Superior temporal gyrus (tissue), 1 donor: Measurements from ENCODE around the gene RAPGEF2.
"Not testable (repeated sequence)": the region's sequence is repeated elsewhere in the genome, so short reads cannot be mapped to it uniquely, and the experiment has no call there.

ENCODE experiments used
- DNase-seq: peaks from one replicate; pipeline ENCODE4 v3.0.0-alpha.2; 2016; ENCODE audit errors: extremely low spot score

Gene RAPGEF2

DNA sequence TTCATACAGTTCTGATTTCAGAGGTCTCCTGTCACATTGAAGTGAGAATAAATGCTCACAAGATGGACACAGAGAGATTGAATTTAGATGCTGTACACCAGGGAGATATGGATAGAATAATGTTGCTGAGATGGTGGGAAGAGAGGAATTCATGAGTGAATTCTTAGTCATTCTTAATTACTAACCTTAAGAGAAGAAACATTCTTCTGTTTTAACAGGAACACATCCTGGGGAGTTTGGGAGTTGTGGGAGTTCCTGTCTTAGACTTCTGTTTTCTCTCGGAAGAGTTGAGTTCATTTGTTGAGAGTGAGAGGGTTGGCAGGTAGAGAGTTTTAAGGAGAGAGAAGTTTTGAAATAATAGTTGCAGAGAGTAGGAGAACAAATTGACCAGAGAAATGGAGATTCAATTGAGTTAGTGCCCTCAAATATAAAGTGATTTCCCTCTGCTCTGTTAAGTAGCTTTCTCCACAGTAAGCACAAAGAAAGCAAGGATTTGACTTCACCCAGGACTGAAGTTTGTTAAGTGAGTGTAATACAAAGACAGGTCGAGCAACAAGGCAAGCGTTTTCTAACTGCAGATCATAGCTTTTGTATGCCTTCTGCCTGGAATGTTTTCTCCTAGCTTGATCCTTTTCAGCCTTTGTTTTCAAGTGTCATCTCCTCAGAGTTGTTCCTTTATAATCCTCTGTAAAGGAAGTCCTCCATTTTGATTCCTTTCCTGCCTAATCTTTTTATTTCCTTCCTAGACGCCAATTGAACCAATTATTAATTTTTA lies 205.9 kb downstream of the RAPGEF2 start:
- no peak for DNase-seq

DNA sequence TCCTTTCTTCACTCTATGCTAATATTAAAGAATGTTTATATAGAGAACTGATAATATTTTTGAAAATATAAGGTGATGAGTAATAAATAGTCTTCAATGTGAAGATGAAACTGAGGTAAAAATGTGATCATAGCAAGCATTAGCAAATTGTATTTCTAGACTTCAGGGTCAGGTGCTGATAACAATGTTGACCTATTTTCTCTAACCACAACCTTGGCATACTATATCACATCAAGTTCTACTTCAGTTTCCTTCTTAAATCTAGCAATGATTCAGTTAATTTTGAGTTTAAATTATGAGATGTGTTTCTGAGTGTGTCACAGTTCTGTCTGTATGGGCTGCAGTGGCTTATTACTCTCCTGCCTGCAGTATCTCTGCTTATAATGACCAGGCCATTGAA lies 209.4 kb downstream of the RAPGEF2 start:
- no peak for DNase-seq

DNA sequence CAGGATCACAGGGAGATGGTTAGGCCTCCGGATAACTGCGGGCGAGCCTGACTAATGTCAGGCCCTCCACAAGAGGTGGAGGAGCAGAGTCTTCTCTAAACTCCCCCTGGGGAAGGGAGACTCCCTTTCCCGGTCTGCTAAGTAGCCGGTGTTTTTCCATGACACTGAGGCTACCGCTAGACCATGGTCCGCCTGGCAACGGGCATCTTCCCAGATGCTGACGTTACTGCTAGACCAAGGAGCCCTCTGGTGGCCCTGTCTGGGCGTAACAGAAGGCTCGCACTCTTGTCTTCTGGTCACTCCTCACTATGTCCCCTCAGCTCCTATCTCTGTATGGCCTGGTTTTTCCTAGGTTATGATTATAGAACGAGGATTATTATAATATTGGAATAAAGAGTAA lies 213.0 kb downstream of the RAPGEF2 start:
- DNase-seq, result not testable (repeated sequence)

DNA sequence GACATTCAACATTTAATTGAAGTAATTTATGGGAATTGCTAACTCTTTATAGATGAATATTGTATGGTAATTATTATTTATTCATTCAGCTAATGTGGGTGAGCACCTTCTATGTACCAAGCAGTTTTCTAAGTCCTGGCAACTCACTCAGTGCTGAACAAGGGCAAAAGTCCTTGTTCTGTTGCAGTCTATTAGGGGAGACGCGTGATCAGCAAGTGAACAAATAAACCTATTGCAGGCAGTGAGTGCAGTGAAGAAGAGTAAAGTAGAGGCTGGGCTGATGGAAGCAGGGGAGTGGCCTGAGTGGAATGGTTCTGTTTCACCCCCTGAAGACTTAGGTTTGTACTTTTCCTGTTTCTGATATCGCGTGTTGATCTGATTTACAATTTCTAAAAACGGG lies 214.3 kb downstream of the RAPGEF2 start:
- DNase-seq, result no peak

DNA sequence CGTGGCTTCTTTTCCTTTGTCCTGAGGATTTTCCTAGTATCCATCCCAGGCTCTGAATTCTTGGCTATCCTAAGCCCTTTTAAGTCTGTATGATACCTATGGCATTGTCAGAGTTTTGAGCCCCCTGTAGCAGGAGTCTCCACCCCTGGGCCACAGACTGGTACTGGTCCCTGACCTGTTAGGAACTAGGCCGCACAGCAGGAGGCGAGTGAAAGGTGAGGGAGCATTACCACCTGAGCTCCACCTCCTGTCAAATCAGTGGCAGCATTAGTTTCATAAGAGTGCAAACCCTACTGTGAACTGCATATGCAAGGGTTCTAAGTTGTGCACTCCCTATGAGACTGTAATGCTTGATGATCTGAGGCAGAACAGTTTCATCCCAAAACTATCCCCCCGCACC lies 216.1 kb downstream of the RAPGEF2 start:
- DNase-seq, result no peak

DNA sequence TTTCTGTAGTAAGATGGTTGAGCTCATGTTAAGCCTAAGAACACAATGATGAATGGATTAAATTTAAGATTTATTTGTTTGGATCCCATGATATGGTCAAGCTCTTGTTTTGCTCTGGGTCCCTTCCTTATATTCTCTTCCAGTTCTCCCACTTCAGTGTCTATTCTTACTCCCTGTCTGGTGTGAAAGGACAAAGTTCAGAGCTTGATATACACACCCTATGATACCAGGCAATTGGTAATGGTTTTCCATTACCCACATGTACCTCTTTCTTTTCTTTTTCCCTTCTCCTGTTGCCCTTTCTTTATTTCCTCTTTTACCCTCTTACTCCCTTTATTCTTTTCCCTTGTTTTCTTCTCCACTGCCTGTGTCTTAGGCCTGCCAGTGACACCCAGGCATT lies 223.6 kb downstream of the RAPGEF2 start:
- DNase-seq, result no peak

DNA sequence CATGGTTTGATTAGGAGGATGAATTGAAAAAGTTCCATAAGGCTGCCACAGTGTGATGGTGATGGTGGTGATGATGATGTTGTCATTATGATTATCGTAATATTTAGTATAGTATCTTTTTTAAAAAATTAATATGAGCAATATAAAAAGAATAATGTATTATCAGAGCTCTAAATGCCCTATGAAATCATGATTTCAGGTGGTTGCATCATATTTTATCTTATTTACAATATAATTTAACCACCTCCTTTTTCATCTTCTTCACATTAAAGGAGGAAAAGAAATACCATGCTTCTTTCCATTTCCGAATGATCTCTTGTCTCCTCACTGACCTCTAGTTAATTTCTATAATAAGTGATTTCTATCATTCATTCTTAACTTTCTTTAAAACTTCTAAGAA lies 225.9 kb downstream of the RAPGEF2 start:
- no peak for DNase-seq

DNA sequence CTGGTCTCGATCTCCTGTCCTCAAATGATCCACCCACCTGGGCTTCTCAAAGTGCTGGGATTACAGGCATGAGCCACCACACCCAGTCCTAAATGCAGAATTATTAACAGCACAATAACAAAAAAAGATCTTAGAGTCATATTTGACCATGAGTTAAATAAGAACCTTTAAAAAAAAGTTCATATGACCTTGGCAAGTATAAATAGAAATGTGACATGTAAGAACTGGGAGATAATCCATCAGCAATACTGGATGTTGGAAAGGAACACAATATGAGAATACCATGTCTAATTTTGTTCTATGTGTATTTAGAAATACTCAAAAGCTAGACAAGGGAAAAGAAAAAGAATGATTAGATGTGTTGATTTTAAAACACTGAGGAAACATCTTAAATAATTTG lies 231.6 kb downstream of the RAPGEF2 start:
- DNase-seq, result no peak

DNA sequence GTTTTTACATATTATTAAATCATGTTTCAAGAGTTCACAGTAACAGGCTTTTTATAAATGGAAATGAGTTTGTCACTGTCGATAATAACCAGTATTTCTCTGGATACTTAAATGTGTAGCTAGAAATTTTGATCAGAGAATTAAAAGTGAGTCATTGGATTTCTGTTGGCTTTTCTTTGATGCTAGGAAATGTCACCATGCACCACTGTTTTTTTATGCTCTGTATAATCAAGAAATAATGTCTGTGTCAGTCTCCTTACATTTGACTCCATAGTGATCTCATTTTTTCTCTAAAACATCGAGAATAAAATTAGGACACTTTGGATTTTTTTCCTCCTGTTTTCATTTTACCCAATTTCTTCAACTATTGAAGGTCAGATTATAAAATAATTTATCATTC lies 234.2 kb downstream of the RAPGEF2 start:
- no peak for DNase-seq

DNA sequence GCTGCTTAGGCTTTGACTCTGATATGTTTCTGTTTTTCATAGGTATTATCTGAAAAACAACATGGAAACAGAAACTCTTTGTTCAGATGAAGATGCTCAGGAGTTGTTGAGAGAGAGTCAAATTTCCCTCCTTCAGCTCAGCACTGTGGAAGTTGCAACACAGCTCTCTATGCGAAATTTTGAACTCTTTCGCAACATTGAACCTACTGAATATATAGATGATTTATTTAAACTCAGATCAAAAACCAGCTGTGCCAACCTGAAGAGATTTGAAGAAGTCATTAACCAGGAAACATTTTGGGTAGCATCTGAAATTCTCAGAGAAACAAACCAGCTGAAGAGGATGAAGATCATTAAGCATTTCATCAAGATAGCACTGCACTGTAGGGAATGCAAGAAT lies 238.6 kb downstream of the RAPGEF2 start:
- no peak for DNase-seq

DNA sequence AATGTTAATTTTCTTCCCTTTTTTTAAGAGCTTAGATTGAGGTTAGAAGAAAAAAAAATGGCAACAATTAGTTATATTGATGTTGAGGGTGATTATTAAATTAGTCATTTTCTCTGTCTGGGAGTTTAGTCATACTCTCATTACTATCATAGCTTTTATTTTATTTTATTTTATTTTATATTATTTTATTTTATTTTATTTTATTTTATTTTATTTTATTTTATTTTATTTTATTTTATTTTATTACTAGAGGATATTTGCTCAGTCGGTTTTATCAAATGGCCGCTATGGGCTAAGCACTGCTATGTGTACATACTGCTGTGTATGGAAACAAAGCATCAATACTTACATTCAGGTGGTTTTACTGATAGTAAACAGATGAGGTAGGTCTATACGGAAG lies 239.5 kb downstream of the RAPGEF2 start:
- no peak for DNase-seq

DNA sequence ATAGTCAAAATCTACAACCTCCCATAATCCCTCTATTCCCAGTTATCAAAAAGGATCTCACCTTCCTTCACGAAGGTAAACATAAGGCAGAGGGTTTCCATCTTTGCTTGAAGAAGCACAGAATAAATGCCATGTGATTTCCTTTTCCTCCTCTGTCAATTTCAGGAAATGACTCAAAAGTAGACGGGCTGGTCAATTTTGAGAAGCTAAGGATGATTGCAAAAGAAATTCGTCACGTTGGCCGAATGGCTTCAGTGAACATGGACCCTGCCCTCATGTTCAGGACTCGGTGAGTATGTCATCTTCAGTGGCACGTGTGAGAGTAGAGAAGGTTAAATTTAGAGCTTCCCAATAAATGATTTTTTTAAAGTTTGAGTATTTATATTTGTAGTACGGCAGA lies 240.2 kb downstream of the RAPGEF2 start:
- DNase-seq, result no peak

DNA sequence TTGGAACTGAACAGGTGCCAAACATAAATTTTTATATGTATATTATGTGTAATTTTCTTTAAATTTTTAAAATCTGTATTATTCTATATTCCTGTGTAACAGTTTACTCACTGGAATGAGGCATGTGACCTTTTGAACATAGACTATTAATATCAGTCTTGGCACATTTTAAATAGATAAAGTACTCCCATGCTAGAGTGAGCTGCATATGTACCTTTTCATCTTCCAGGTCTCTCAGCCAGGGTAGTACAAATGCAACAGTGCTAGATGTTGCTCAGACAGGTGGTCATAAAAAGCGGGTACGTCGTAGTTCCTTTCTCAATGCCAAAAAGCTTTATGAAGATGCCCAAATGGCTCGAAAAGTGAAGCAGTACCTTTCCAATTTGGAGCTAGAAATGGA lies 242.0 kb downstream of the RAPGEF2 start:
- DNase-seq, result no peak

DNA sequence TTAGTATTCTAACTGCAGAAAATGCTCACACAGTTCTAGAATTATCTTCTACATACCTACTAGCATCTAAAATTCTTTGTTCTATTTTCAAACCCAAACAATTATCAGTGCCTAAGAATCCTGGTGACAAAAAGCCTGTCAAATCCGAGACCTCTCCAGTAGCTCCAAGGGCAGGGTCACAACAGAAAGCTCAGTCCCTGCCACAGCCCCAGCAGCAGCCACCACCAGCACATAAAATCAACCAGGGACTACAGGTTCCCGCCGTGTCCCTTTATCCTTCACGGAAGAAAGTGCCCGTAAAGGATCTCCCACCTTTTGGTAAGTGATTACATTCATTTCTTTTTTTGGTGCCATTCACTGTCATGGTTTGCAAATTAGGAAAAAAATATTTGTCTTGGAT lies 243.8 kb downstream of the RAPGEF2 start:
- DNase-seq, result no peak

DNA sequence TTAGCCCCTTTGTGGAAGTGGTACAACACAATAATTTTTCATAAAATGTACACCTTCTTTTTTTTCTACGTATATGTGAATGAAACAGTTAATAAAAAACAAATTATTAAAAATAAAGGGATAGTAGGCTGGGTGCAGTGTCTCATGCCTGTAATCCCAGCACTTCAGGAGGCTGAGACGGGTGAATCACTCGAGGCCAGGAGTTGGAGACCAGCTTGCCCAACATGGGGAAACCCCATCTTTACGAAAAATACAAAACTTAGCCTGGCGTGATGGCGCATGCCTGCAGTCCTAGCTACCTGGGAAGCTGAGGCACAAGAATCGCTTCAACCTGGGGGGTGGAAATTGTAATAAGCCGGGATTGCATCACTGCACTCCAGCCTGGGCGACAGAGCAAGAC lies 244.9 kb downstream of the RAPGEF2 start:
- no peak for DNase-seq

DNA sequence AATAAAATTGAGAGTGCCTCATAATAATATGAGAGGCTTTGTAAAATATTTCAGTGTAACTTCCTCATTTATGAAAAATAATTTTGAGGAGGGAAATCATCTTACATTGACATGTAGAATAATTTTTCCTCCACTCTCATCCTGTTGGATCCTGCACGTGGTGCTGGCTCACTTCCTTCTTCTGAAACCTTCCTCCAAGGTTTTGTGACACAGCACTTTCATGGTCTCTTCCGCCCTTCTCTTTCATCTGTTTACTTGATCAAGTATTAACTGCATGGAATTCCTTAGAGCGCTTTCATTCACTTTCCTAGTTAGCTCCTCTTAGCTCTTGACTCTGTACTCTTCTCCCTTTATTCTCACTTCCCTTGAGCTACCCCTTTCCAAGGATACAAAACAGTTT lies 246.5 kb downstream of the RAPGEF2 start:
- no peak for DNase-seq

DNA sequence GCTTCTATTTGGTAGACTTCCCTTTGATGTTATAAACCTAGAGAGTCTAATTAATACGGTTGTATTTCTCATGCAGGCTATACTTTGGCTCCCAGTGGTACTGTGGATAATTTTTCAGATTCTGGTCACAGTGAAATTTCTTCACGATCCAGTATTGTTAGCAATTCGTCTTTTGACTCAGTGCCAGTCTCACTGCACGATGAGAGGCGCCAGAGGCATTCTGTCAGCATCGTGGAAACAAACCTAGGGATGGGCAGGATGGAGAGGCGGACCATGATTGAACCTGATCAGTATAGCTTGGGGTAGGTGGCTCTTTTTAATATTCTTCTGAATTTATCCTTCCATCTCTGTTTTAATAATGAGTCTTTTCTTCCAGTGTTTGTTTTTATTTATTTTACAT lies 249.7 kb downstream of the RAPGEF2 start:
- peak; percentile 77 for DNase-seq

DNA sequence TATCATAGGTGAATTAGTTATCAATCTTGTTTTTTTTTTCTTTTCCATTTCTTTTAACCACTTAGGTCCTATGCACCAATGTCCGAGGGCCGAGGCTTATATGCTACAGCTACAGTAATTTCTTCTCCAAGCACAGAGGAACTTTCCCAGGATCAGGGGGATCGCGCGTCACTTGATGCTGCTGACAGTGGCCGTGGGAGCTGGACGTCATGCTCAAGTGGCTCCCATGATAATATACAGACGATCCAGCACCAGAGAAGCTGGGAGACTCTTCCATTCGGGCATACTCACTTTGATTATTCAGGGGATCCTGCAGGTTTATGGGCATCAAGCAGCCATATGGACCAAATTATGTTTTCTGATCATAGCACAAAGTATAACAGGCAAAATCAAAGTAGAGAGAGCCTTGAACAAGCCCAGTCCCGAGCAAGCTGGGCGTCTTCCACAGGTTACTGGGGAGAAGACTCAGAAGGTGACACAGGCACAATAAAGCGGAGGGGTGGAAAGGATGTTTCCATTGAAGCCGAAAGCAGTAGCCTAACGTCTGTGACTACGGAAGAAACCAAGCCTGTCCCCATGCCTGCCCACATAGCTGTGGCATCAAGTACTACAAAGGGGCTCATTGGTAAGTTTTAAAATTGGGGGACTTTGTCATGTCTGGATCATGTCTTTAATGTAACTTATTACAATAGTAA lies 250.7 kb downstream of the RAPGEF2 start:
- no peak for DNase-seq

DNA sequence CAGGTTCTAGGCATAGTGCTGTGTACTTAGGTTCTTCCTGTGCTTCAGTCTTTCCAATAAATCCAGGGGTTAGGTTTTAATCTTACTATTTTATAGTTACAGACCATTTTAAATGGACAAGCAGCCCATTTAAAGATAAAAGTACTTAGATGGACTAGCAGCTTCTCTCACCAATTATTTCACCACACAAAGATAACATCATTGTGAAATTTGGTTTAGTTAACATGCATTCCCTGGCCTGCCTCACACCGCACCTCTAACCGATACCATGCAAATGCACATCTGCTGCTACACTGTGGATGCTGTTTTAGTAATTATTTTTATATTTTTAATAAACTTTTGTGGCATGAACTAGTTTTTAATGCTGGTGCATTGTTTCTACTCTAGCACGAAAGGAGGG lies 252.6 kb downstream of the RAPGEF2 start:
- no peak for DNase-seq

DNA sequence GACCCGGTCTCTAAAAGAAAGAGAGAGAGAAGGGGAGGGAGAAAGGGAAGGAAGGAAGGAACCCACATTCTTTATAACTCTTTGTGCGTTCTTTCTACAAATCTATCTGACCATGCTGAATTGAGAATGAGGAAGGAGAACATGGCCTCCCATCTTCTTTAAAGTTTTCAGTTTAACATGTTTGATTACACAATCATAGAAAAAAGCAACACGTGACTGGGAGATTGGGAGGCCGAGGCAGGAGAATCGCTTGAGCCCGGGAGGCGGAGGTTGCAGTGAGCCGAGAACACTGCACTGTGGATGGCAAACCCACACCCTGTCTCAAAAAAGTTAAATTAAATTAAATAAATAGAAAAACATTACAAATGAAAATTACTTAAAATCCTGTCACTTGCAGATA lies 254.5 kb downstream of the RAPGEF2 start:
- no peak for DNase-seq

DNA sequence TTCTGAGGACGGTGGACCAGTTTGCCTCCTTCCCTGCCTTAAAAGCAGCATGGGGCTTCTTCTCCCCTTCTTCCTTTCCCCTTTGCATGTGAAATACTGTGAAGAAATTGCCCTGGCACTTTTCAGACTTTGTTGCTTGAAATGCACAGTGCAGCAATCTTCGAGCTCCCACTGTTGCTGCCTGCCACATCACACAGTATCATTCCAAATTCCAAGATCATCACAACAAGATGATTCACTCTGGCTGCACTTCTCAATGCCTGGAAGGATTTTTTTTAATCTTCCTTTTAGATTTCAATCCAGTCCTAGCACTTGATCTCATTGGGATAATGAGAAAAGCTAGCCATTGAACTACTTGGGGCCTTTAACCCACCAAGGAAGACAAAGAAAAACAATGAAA lies 255.3 kb downstream of the RAPGEF2 start:
- DNase-seq, result peak; percentile 67

DNA sequence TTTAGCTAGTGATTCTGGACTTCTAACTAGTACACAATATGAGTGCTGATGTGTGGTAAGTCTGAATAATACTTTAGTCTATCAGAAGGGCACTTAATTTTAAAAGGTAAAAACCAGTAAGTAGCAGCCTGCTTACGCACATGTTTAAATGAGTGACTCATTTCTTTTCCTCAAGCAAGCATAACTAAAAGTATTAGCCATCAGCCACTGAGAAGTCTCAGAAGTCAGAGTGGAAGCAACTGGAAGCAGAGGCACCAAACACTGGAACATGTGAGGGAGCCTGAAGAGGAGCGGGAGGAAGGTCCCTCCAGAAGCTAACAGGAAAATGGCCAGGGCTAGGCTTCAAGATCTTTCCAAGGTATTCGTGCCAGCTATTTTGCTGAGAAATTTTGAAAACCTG lies 257.7 kb downstream of the RAPGEF2 start:
- DNase-seq, result no peak

DNA sequence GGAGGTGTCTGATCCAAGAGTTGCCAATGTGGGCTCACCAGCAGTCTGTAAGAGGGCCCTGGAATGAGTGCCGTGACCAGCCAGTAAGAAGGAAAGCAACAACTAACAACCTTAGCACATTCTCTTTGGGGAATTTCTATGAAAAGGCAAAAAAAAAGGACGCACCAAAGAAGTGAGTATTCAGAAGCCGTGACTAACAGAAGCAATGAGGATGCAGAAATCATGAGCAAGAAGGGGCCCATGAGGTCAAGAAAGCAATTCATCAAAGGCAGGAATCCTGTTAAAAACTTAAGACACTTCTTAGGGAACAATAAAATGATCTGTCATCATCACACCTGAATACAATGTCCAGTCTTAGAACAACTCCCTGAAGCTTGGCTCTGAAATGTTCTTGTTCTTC lies 260.5 kb downstream of the RAPGEF2 start:
- peak; percentile 9 for DNase-seq
